Activated CD4-positive, alpha-beta T cell treated with anti-CD3 and anti-CD28 coated beads for 36 hours (primary cell): Measurements from ENCODE around the gene PKP2. TPM values are rescaled to one million over a fixed set of nuclear protein-coding genes. Genes with fewer than 3 reads are reported as not detected.

Source experiments
- ATAC-seq: fragments of 200-7000 bp; cut with Tn5 transposase; one replicate; pipeline ENCODE4 v1.10.0; 2021; ENCODE audit warnings: mild to moderate bottlenecking, moderate library complexity
- CTCF ChIA-PET: fragments of 350-600 bp; sonication (Branson Sonifier 250); formaldehyde crosslinking; loops from one replicate; lab custom pipeline; 2021; ENCODE audit warnings: antibody characterized with exemption; lab: Charles Lee
- POLR2A ChIA-PET: fragments of 350-600 bp; sonication (Branson Sonifier 250); formaldehyde crosslinking; loops from one replicate; lab custom pipeline; 2021; ENCODE audit warnings: antibody characterized with exemption, inconsistent platforms; lab: Charles Lee
- DNase-seq: peaks from one replicate; pipeline ENCODE4 v3.0.0-alpha.2; 2020
- H3K27ac Mint-ChIP-seq: one replicate; pipeline ENCODE4 v1.8.0; 2021; ENCODE audit warnings: mixed read lengths
- H3K27me3 Mint-ChIP-seq: one replicate; pipeline ENCODE4 v1.8.0; 2021; ENCODE audit warnings: mixed read lengths
- H3K36me3 Mint-ChIP-seq: one replicate; pipeline ENCODE4 v1.8.0; 2021; ENCODE audit warnings: low read depth, mixed read lengths
- H3K4me1 Mint-ChIP-seq: one replicate; pipeline ENCODE4 v1.8.0; 2021; ENCODE audit warnings: mixed read lengths
- H3K4me3 Mint-ChIP-seq: one replicate; pipeline ENCODE4 v1.8.0; 2021; ENCODE audit warnings: mild to moderate bottlenecking, moderate library complexity, mixed read lengths
- H3K9me3 Mint-ChIP-seq: one replicate; pipeline ENCODE4 v1.8.0; 2021; ENCODE audit warnings: low read depth, mixed read lengths
- intact Hi-C, 2 experiments: fragments of 100-400 bp; cut with DNase I in 1 of 2; cut with micrococcal nuclease in 1 of 2; formaldehyde crosslinking; loops; one replicate each; pipeline versions ENCODE4 v1.14.2 to v1.15.1; 2022 to 2024; cut with DNase I, micrococcal nuclease
- total RNA-seq, 2 experiments: library from RNA; stranded (reverse); gene quantifications; one replicate each; pipeline ENCODE4 v1.2.3, GENCODE V29; 2021

PKP2 gene
- total RNA-seq, 2 experiments from 2014 or later = 0.11 to 0.30 TPM

GRCh38 chr12:32828120-32828519 is 68.5 kb downstream of the PKP2 start:
- Mint-ChIP-seq H3K9me3 (no peaks in the 10 kb centered on the region), H3K27me3 (no peaks in the 10 kb centered on the region), H3K4me1 (no peaks in the 10 kb centered on the region), H3K27ac (no peak overlapping the region), H3K4me3 (no peak overlapping the region), H3K36me3 (no peaks in the 10 kb centered on the region)
- POLR2A ChIA-PET = no interaction called here
- ATAC-seq (no peak), DNase-seq (no peak)
- intact Hi-C loops = no loop called here
- CTCF ChIA-PET = no interaction called here

- Mint-ChIP-seq H3K27ac (no peak overlapping the region), H3K27me3 (peaks cover 3% of the 10 kb centered on the region), H3K9me3 (no peaks in the 10 kb centered on the region), H3K4me1 (no peaks in the 10 kb centered on the region), H3K36me3 (no peaks in the 10 kb centered on the region), H3K4me3 (no peak overlapping the region)
- DNase-seq (no peak), ATAC-seq (no peak)
- intact Hi-C loops = no loop called here
- CTCF ChIA-PET = no interaction called here
- POLR2A ChIA-PET = interaction anchor here (0.7 kb wide), 1 partner anchor 24 kb away, joined by 3 read pairs; no protein-coding TSS in a partner anchor
These were observed 69.7 kb downstream of the PKP2 start for GRCh38 chr12:32826807-32827412.

- ChIA-PET POLR2A (no interaction called here), CTCF (no interaction called here)
- H3K4me3 Mint-ChIP-seq = no peak overlapping the region
- H3K36me3 Mint-ChIP-seq = no peaks in the 10 kb centered on the region
- ATAC-seq (no peak), DNase-seq (no peak)
- H3K27me3 Mint-ChIP-seq = peaks cover 3% of the 10 kb centered on the region
- no peak overlapping the region for H3K27ac Mint-ChIP-seq
- intact Hi-C loops = no loop called here
- H3K4me1 Mint-ChIP-seq = no peaks in the 10 kb centered on the region
- no peaks in the 10 kb centered on the region for H3K9me3 Mint-ChIP-seq
These were observed 72.0 kb downstream of the PKP2 start for GRCh38 chr12:32824596-32824995.

GRCh38 chr12:32822344-32822743 is 74.2 kb downstream of the PKP2 start:
- CTCF ChIA-PET = interaction anchor here (0.5 kb wide), 1 partner anchor 756 kb away, joined by 3 read pairs; no protein-coding TSS in a partner anchor
- H3K27me3 Mint-ChIP-seq = peaks cover 3% of the 10 kb centered on the region
- no peaks in the 10 kb centered on the region for H3K4me1 Mint-ChIP-seq
- DNase-seq (no peak), ATAC-seq (no peak)
- H3K36me3 Mint-ChIP-seq = no peaks in the 10 kb centered on the region
- H3K27ac Mint-ChIP-seq = no peak overlapping the region
- H3K4me3 Mint-ChIP-seq = no peak overlapping the region
- intact Hi-C loops = no loop called here
- H3K9me3 Mint-ChIP-seq = no peaks in the 10 kb centered on the region
- POLR2A ChIA-PET = no interaction called here

GRCh38 chr12:32821710-32822109 is 74.9 kb downstream of the PKP2 start:
- POLR2A ChIA-PET = no interaction called here
- CTCF ChIA-PET = no interaction called here
- ATAC-seq = no peak

GRCh38 chr12:32821293-32821692 is 75.3 kb downstream of the PKP2 start:
- intact Hi-C loops = no loop called here
- Mint-ChIP-seq H3K4me1 (no peaks in the 10 kb centered on the region), H3K9me3 (no peaks in the 10 kb centered on the region), H3K36me3 (no peaks in the 10 kb centered on the region), H3K4me3 (no peak overlapping the region), H3K27me3 (peaks cover 3% of the 10 kb centered on the region), H3K27ac (no peak overlapping the region)
- ATAC-seq (no peak), DNase-seq (no peak)
- ChIA-PET CTCF (no interaction called here), POLR2A (no interaction called here)

More at GRCh38 chr12:32821710-32822109, 74.9 kb downstream of the PKP2 start:
- Mint-ChIP-seq H3K4me1 (no peaks in the 10 kb centered on the region), H3K27ac (no peak overlapping the region), H3K27me3 (peaks cover 3% of the 10 kb centered on the region), H3K36me3 (no peaks in the 10 kb centered on the region), H3K9me3 (no peaks in the 10 kb centered on the region), H3K4me3 (no peak overlapping the region)
- intact Hi-C loops = no loop called here
- no peak for DNase-seq

- CTCF ChIA-PET = no interaction called here
- Mint-ChIP-seq H3K27me3 (peaks cover 3% of the 10 kb centered on the region), H3K4me1 (no peaks in the 10 kb centered on the region), H3K9me3 (no peaks in the 10 kb centered on the region), H3K27ac (no peak overlapping the region), H3K4me3 (no peak overlapping the region), H3K36me3 (no peaks in the 10 kb centered on the region)
- POLR2A ChIA-PET = no interaction called here
- DNase-seq (no peak), ATAC-seq (no peak)
- intact Hi-C loops = no loop called here
These were observed 76.1 kb downstream of the PKP2 start for GRCh38 chr12:32820376-32820931.

- ATAC-seq (no peak), DNase-seq (no peak)
- H3K4me1 Mint-ChIP-seq = no peaks in the 10 kb centered on the region
- ChIA-PET CTCF (no interaction called here), POLR2A (no interaction called here)
- intact Hi-C loops = no loop called here
- no peak overlapping the region for H3K4me3 Mint-ChIP-seq
- no peak overlapping the region for H3K27ac Mint-ChIP-seq
- no peaks in the 10 kb centered on the region for H3K9me3 Mint-ChIP-seq
- no peaks in the 10 kb centered on the region for H3K36me3 Mint-ChIP-seq
- peaks cover 3% of the 10 kb centered on the region for H3K27me3 Mint-ChIP-seq
These were observed 77.2 kb downstream of the PKP2 start for GRCh38 chr12:32819424-32819823.

GRCh38 chr12:32811686-32812392 is 84.7 kb downstream of the PKP2 start:
- ChIA-PET POLR2A (no interaction called here), CTCF (no interaction called here)
- H3K9me3 Mint-ChIP-seq = peaks cover 10% of the 10 kb centered on the region
- no peaks in the 10 kb centered on the region for H3K36me3 Mint-ChIP-seq
- H3K27me3 Mint-ChIP-seq = peaks cover 8% of the 10 kb centered on the region
- ATAC-seq (no peak), DNase-seq (no peak)
- intact Hi-C loops = no loop called here
- H3K4me1 Mint-ChIP-seq = no peaks in the 10 kb centered on the region
- H3K4me3 Mint-ChIP-seq = no peak overlapping the region
- no peak overlapping the region for H3K27ac Mint-ChIP-seq

- CTCF ChIA-PET = no interaction called here
- H3K9me3 Mint-ChIP-seq = peaks cover 11% of the 10 kb centered on the region
These were observed 86.7 kb downstream of the PKP2 start for GRCh38 chr12:32809846-32810245.

GRCh38 chr12:32809196-32809595 is 87.4 kb downstream of the PKP2 start:
- ATAC-seq (no peak), DNase-seq (no peak)
- no peak overlapping the region for H3K4me3 Mint-ChIP-seq
- ChIA-PET CTCF (no interaction called here), POLR2A (no interaction called here)
- H3K27ac Mint-ChIP-seq = no peak overlapping the region
- no peaks in the 10 kb centered on the region for H3K36me3 Mint-ChIP-seq
- intact Hi-C loops = no loop called here
- no peaks in the 10 kb centered on the region for H3K4me1 Mint-ChIP-seq
- H3K27me3 Mint-ChIP-seq = peaks cover 10% of the 10 kb centered on the region
- H3K9me3 Mint-ChIP-seq = peaks cover 11% of the 10 kb centered on the region

More at GRCh38 chr12:32809846-32810245, 86.7 kb downstream of the PKP2 start:
- H3K27me3 Mint-ChIP-seq = peaks cover 8% of the 10 kb centered on the region
- POLR2A ChIA-PET = no interaction called here
- DNase-seq (no peak), ATAC-seq (no peak)
- H3K4me3 Mint-ChIP-seq = no peak overlapping the region
- intact Hi-C loops = no loop called here
- no peaks in the 10 kb centered on the region for H3K4me1 Mint-ChIP-seq
- H3K36me3 Mint-ChIP-seq = no peaks in the 10 kb centered on the region
- H3K27ac Mint-ChIP-seq = no peak overlapping the region

GRCh38 chr12:32804301-32804700 is 92.3 kb downstream of the PKP2 start:
- CTCF ChIA-PET = interaction anchor here (0.5 kb wide), 1 partner anchor 56 kb away, joined by 3 read pairs; no protein-coding TSS in a partner anchor
- no peak for ATAC-seq
- peaks cover 8% of the 10 kb centered on the region for H3K27me3 Mint-ChIP-seq
- H3K27ac Mint-ChIP-seq = no peak overlapping the region
- DNase-seq = no peak
- POLR2A ChIA-PET = no interaction called here
- intact Hi-C loops = no loop called here
- H3K4me1 Mint-ChIP-seq = no peaks in the 10 kb centered on the region
- peaks cover 11% of the 10 kb centered on the region for H3K9me3 Mint-ChIP-seq
- H3K4me3 Mint-ChIP-seq = no peak overlapping the region
- H3K36me3 Mint-ChIP-seq = no peaks in the 10 kb centered on the region
